Lower lobe of right lung (tissue), 2 donors: ENCODE measurements around the gene POLR3C. TPM values are rescaled to one million over a fixed set of nuclear protein-coding genes. Genes with fewer than 3 reads are reported as not detected.
"Not testable (repeated sequence)": the region's sequence is repeated elsewhere in the genome, so short reads cannot be mapped to it uniquely, and the experiment has no call there.

Experiments
- ATAC-seq, 2 donors: fragments of 200-7000 bp; cut with Tn5 transposase; one replicate each; pipeline ENCODE4 v1.9.1; 2020 to 2022; ENCODE audit warnings: mild to moderate bottlenecking in 2 of 2, moderate library complexity in 2 of 2
- DNase-seq: peaks from one replicate; pipeline ENCODE4 v3.0.0-alpha.2; 2020
- H3K27ac ChIP-seq: fragments of 200-600 bp; one replicate; pipeline ENCODE4 v1.8.0; 2022
- H3K27me3 ChIP-seq: fragments of 200-600 bp; one replicate; pipeline ENCODE4 v1.8.0; 2022; ENCODE audit warnings: low read depth
- H3K36me3 ChIP-seq: fragments of 200-600 bp; one replicate; pipeline ENCODE4 v1.8.0; 2022; ENCODE audit warnings: mild to moderate bottlenecking
- H3K4me1 ChIP-seq: fragments of 200-600 bp; one replicate; pipeline ENCODE4 v1.8.0; 2022
- H3K4me3 ChIP-seq: fragments of 200-600 bp; one replicate; pipeline ENCODE4 v1.8.0; 2022; ENCODE audit warnings: mild to moderate bottlenecking
- H3K9me3 ChIP-seq: fragments of 200-600 bp; one replicate; pipeline ENCODE4 v1.8.0; 2022
- CTCF ChIP-seq: fragments of 200-600 bp; IDR thresholded peaks from one replicate; pipeline ENCODE4 v1.8.0; 2022; ENCODE audit warnings: antibody characterized with exemption, mild to moderate bottlenecking
- intact Hi-C: fragments of 100-400 bp; cut with DNase I; formaldehyde crosslinking; loops from one replicate; pipeline ENCODE4 v1.11.0; 2022
- total RNA-seq: library from RNA; stranded (reverse); fragmentation: NEBNext Ultra II Directional; extraction: Animal tissue kit (Norgen Biotek cat#: 25700); gene quantifications from one replicate; pipeline ENCODE4 v1.2.1, GENCODE V29; 2021
- donor health status: DM: no; HTN: yes; CAD: no; lungs with severe emphysema.

The POLR3C gene
- total RNA-seq, 1 donor from 2014 or later, result 26.3 TPM

DNA sequence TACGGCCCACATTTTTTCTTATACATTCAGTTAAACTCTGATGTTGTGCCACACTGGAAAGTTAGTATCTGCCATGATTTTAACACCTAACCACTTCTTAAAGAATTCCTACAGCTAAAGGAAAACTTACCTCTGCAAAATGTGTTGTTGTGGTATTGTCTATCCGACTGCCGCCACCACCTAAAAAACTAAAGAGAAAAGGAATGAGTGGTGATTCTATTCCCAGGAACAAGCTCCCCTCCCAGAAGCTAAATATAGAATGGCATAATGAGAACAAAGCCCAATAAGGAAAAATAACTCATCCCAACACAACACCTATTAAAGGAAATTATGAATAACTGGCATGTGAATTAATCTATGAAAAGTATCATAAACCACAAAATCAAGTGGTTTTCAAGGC, 39.6 kb upstream of the POLR3C start:
- intact Hi-C loops, result no loop called here

GRCh38 chr1:145785547-145785946, 38.5 kb upstream of the POLR3C start:
- peak overlapping the region; percentile 44 for H3K27ac ChIP-seq
- ATAC-seq, result peak; percentile 76 to 78

More for the DNA sequence above, 39.6 kb upstream of the POLR3C start:
- TF ChIP-seq CTCF, result no peak
- no peak overlapping the region for H3K27ac ChIP-seq
- DNase-seq, result no peak
- no peak for ATAC-seq
- no peaks in the 10 kb centered on the region for H3K27me3 ChIP-seq
- H3K36me3 ChIP-seq, result peaks cover 33% of the 10 kb centered on the region
- H3K9me3 ChIP-seq, result no peaks in the 10 kb centered on the region
- H3K4me3 ChIP-seq, result no peak overlapping the region
- H3K4me1 ChIP-seq, result peaks cover 14% of the 10 kb centered on the region

DNA sequence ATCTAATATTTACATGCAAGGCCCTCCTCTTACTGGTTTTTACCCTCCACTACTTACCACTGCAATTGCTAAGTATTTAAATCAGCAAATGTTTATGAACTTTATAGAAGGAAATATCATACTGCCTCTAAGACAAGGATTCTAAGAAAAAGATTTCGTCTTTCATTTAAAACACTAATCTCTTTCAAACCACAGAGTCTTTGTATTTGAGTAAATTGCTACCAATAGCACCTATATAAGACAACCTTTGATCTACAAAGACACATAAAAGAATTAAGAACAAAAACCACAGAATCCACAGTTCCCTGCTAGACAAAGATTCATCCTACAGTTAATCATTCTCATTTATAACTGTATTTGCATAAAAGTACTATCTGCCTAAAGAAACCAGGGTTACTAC, 37.7 kb upstream of the POLR3C start:
- ATAC-seq (no peak), DNase-seq (no peak)
- Histone ChIP-seq H3K4me3 (no peak overlapping the region), H3K9me3 (no peaks in the 10 kb centered on the region), H3K27me3 (no peaks in the 10 kb centered on the region), H3K4me1 (peaks cover 14% of the 10 kb centered on the region), H3K36me3 (peaks cover 26% of the 10 kb centered on the region), H3K27ac (peak overlapping the region; percentile 44)
- intact Hi-C loops, result no loop called here
- no peak for TF ChIP-seq CTCF

More at GRCh38 chr1:145785547-145785946, 38.5 kb upstream of the POLR3C start:
- H3K9me3 ChIP-seq, result no peaks in the 10 kb centered on the region
- intact Hi-C loops, result no loop called here
- DNase-seq, result no peak
- H3K4me1 ChIP-seq, result peaks cover 14% of the 10 kb centered on the region
- no peaks in the 10 kb centered on the region for H3K27me3 ChIP-seq
- H3K36me3 ChIP-seq, result peaks cover 26% of the 10 kb centered on the region
- TF ChIP-seq CTCF, result no peak
- H3K4me3 ChIP-seq, result no peak overlapping the region

- ATAC-seq (no peak), DNase-seq (no peak)
- no peak overlapping the region for H3K27ac ChIP-seq
- H3K36me3 ChIP-seq, result peaks cover 27% of the 10 kb centered on the region
- no peak overlapping the region for H3K4me3 ChIP-seq
- no peaks in the 10 kb centered on the region for H3K9me3 ChIP-seq
- intact Hi-C loops, result no loop called here
- H3K27me3 ChIP-seq, result no peaks in the 10 kb centered on the region
- no peak for TF ChIP-seq CTCF
- H3K4me1 ChIP-seq, result peaks cover 10% of the 10 kb centered on the region
These were observed 35.4 kb upstream of the POLR3C start for GRCh38 chr1:145788580-145788979.

DNA sequence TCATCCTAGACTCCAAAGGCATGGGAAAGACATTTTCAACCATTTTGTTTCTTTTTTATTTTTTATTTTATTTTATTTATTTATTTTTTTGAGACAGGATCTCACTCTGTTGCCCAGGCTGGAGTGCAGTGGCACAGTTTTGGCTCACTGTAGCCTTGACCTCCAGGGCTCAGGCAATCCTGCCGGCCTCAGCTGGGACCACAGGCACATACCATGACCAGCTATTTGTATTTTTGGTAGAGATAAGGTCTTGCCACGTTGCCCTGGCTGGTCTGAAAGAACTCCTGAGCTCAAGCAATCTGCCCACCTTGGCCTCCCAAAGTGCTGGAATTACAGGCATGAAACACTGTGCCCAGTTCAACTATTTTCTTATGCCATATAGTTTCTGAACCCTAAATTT, 32.1 kb upstream of the POLR3C start:
- DNase-seq, H3K9me3 ChIP-seq, H3K27ac ChIP-seq, H3K27me3 ChIP-seq, H3K4me3 ChIP-seq, intact Hi-C loops, ATAC-seq, H3K4me1 ChIP-seq: not testable (repeated sequence)
- peaks cover 19% of the 10 kb centered on the region for H3K36me3 ChIP-seq

GRCh38 chr1:145792484-145792883, 31.5 kb upstream of the POLR3C start:
- intact Hi-C loops, result no loop called here
- Histone ChIP-seq H3K4me1 (no peaks in the 10 kb centered on the region), H3K27ac (no peak overlapping the region), H3K36me3 (peaks cover 19% of the 10 kb centered on the region), H3K4me3 (no peak overlapping the region), H3K9me3 (peaks cover 10% of the 10 kb centered on the region), H3K27me3 (no peaks in the 10 kb centered on the region)
- TF ChIP-seq CTCF, result no peak
- ATAC-seq (no peak), DNase-seq (no peak)
